ENCODE results near the gene PRR14.

GRCh38 chr16:30698139-30698815 lies 47.5 kb downstream of the PRR14 start:
- TF ChIP-seq CTCF (IDR thresholded peaks at IDR 0.05) (no peak), POLR2A (IDR thresholded peaks at IDR 0.05) (peak; percentile 16)
